WTC11 (cell line): ENCODE measurements around the gene UGT1A7. TPM values are rescaled to one million over a fixed set of nuclear protein-coding genes. Genes with fewer than 3 reads are reported as not detected.

Experiments used
- ATAC-seq: fragments of 200-7000 bp; cut with Tn5 transposase; 2 replicates; pipeline ENCODE4 v1.10.0; 2021; ENCODE audit warnings: mild to moderate bottlenecking, moderate library complexity
- CTCF ChIA-PET: fragments of 300-600 bp; sonication (Branson Sonifier 250); formaldehyde crosslinking; loops from one replicate; lab custom pipeline; 2021; ENCODE audit warnings: antibody characterized with exemption; lab: Charles Lee
- POLR2A ChIA-PET: fragments of 350-600 bp; sonication (Branson Sonifier 250); formaldehyde crosslinking; loops from one replicate; lab custom pipeline; 2021; ENCODE audit warnings: antibody characterized with exemption; lab: Charles Lee
- DNase-seq: peaks from one replicate; pipeline ENCODE4 v3.0.0; 2021; ENCODE audit warnings: low spot score
- H3K27ac Mint-ChIP-seq: 2 replicates; pipeline ENCODE4 v1.8.0; 2021; ENCODE audit warnings: mixed read lengths
- H3K27me3 Mint-ChIP-seq: 2 replicates; pipeline ENCODE4 v1.8.0; 2021; ENCODE audit warnings: low read depth, mild to moderate bottlenecking, moderate library complexity, mixed read lengths
- H3K36me3 Mint-ChIP-seq: 2 replicates; pipeline ENCODE4 v1.8.0; 2021; ENCODE audit warnings: mixed read lengths
- H3K4me1 Mint-ChIP-seq: 2 replicates; pipeline ENCODE4 v1.8.0; 2022; ENCODE audit warnings: mixed read lengths
- H3K4me3 Mint-ChIP-seq: 2 replicates; pipeline ENCODE4 v1.8.0; 2021; ENCODE audit warnings: mild to moderate bottlenecking, moderate library complexity, mixed read lengths
- H3K9me3 Mint-ChIP-seq: 2 replicates; pipeline ENCODE4 v1.8.0; 2021; ENCODE audit warnings: mixed read lengths
- ATF6 ChIP-seq: sonication (generic); formaldehyde crosslinking; IDR thresholded peaks from 2 replicates; pipeline ENCODE4 v1.8.1; 2023; ENCODE audit warnings: mild to moderate bottlenecking, missing genetic modification reagents
- CDX4 ChIP-seq: fragments of 250-450 bp; sonication (Bioruptor Pico); IDR thresholded peaks from 2 replicates; pipeline ENCODE4 v1.9.0; 2021; ENCODE audit warnings: moderate library complexity, mild to moderate bottlenecking, inconsistent platforms, borderline replicate concordance
- E2F4 ChIP-seq: sonication (generic); formaldehyde crosslinking; IDR thresholded peaks from 2 replicates; pipeline ENCODE4 v1.8.1; 2022; ENCODE audit warnings: low read depth, mild to moderate bottlenecking, moderate library complexity, missing genetic modification reagents, borderline replicate concordance
- HMGA2 ChIP-seq: fragments of 250-450 bp; sonication (Bioruptor Pico); IDR thresholded peaks from 2 replicates; pipeline ENCODE4 v1.4.0; 2021; ENCODE audit warnings: mild to moderate bottlenecking, moderate library complexity
- KAT7 ChIP-seq: sonication (generic); formaldehyde crosslinking; IDR thresholded peaks from 2 replicates; pipeline ENCODE4 v1.8.1; 2023; ENCODE audit warnings: missing genetic modification reagents, mild to moderate bottlenecking, borderline replicate concordance
- MLX ChIP-seq: sonication (generic); formaldehyde crosslinking; IDR thresholded peaks from 2 replicates; pipeline ENCODE4 v1.8.1; 2023; ENCODE audit warnings: mild to moderate bottlenecking, missing genetic modification reagents, moderate library complexity
- MYBL2 ChIP-seq: sonication (generic); formaldehyde crosslinking; IDR thresholded peaks from 2 replicates; pipeline ENCODE4 v1.8.1; 2023; ENCODE audit warnings: mild to moderate bottlenecking, moderate library complexity, missing genetic modification reagents
- RORB ChIP-seq: fragments of 250-450 bp; sonication (Bioruptor Pico); IDR thresholded peaks from 2 replicates; pipeline ENCODE4 v1.9.0; 2021; ENCODE audit warnings: mild to moderate bottlenecking
- STAT6 ChIP-seq: sonication (generic); formaldehyde crosslinking; conservative IDR thresholded peaks from 2 replicates; pipeline ENCODE4 v1.8.1; 2023; ENCODE audit warnings: mild to moderate bottlenecking, low read depth, missing genetic modification reagents, moderate library complexity
- USF1 ChIP-seq: sonication (generic); formaldehyde crosslinking; IDR thresholded peaks from 2 replicates; pipeline ENCODE4 v1.8.0; 2022; ENCODE audit warnings: mild to moderate bottlenecking, missing genetic modification reagents
- USF2 ChIP-seq: sonication (generic); formaldehyde crosslinking; IDR thresholded peaks from 2 replicates; pipeline ENCODE4 v1.8.1; 2023; ENCODE audit warnings: mild to moderate bottlenecking, missing genetic modification reagents, moderate library complexity
- ZBTB43 ChIP-seq: sonication (generic); formaldehyde crosslinking; IDR thresholded peaks from 2 replicates; pipeline ENCODE4 v1.8.1; 2023; ENCODE audit warnings: mild to moderate bottlenecking, missing genetic modification reagents
- ZNF232 ChIP-seq: sonication (generic); formaldehyde crosslinking; IDR thresholded peaks from 2 replicates; pipeline ENCODE4 v1.8.0; 2022; ENCODE audit warnings: mild to moderate bottlenecking, missing genetic modification reagents
- ZNF532 ChIP-seq: fragments of 250-450 bp; sonication (Bioruptor Pico); IDR thresholded peaks from 2 replicates; pipeline ENCODE4 v1.9.0; 2021; ENCODE audit warnings: mild to moderate bottlenecking, borderline replicate concordance
- total RNA-seq: library from RNA; stranded (reverse); gene quantifications from 3 replicates; pipeline ENCODE4 v1.2.3, GENCODE V29; 2021

The UGT1A7 gene
- total RNA-seq, 1 experiment from 2014 or later, result not detected

GRCh38 chr2:233817995-233818638 is 136.4 kb downstream of the UGT1A7 start:
- H3K9me3 Mint-ChIP-seq, result peaks cover 7% of the 10 kb centered on the region; the same call in 1 of the 2 replicates
- TF ChIP-seq STAT6 (CRISPR knock-in tag), result no peak
- TF ChIP-seq MLX (CRISPR knock-in tag), result no peak
- no peaks in the 10 kb centered on the region for H3K4me1 Mint-ChIP-seq
- H3K4me3 Mint-ChIP-seq, result no peak overlapping the region
- POLR2A ChIA-PET, result no interaction called here
- H3K36me3 Mint-ChIP-seq, result no peaks in the 10 kb centered on the region
- H3K27me3 Mint-ChIP-seq, result no peaks in the 10 kb centered on the region
- CTCF ChIA-PET, result interaction anchor here (1.3 kb wide), 1 partner anchor 15 kb away, joined by 3 read pairs; no protein-coding TSS in a partner anchor
- no peak overlapping the region for H3K27ac Mint-ChIP-seq
- no peak for DNase-seq
- ATAC-seq, result no peak

- no peak for DNase-seq
- Mint-ChIP-seq H3K27ac (no peak overlapping the region), H3K36me3 (no peaks in the 10 kb centered on the region), H3K27me3 (no peaks in the 10 kb centered on the region), H3K4me1 (no peaks in the 10 kb centered on the region), H3K4me3 (no peak overlapping the region), H3K9me3 (peaks cover 2% of the 10 kb centered on the region; the same call in 1 of the 2 replicates)
- POLR2A ChIA-PET, result no interaction called here
- no peak for ATAC-seq
- CTCF ChIA-PET, result interaction anchor here (1.3 kb wide), 1 partner anchor 14 kb away, joined by 3 read pairs; no protein-coding TSS in a partner anchor
- no peak for TF ChIP-seq ATF6 (CRISPR knock-in tag)
- no peak for TF ChIP-seq ZNF232 (CRISPR knock-in tag)
- no peak for TF ChIP-seq USF2 (CRISPR knock-in tag)
- no peak for TF ChIP-seq MYBL2 (CRISPR knock-in tag)
- no peak for TF ChIP-seq CDX4
- TF ChIP-seq HMGA2 (CRISPR knock-in tag), result no peak
- TF ChIP-seq E2F4 (CRISPR knock-in tag), result no peak
- no peak for TF ChIP-seq KAT7 (CRISPR knock-in tag)
- no peak for TF ChIP-seq ZNF532 (CRISPR knock-in tag)
- TF ChIP-seq USF1 (CRISPR knock-in tag), result no peak
- no peak for TF ChIP-seq RORB
- no peak for TF ChIP-seq ZBTB43 (CRISPR knock-in tag)
These were observed 137.2 kb downstream of the UGT1A7 start for GRCh38 chr2:233818639-233819621.
